H1 (cell line): ENCODE data around the gene PHC1. TPM values are rescaled to one million over a fixed set of nuclear protein-coding genes. Genes with fewer than 3 reads are reported as not detected.
A peak's percentile ranks its signal among the peaks of the same experiment; 100 is the strongest.

Experiments
- CTCF ChIA-PET: fragments of 300-600 bp; sonication (Branson Sonifier 250); formaldehyde crosslinking; loops from one replicate; lab custom pipeline; 2021; ENCODE audit not compliant: partially characterized antibody; lab: Charles Lee
- POLR2A ChIA-PET: fragments of 300-600 bp; sonication (Branson Sonifier 250); formaldehyde crosslinking; loops from one replicate; lab custom pipeline; 2021; ENCODE audit warnings: inconsistent platforms; ENCODE audit not compliant: partially characterized antibody; lab: Charles Lee
- DNase-seq, 2 experiments: peaks; one replicate each; pipeline versions ENCODE4 v3.0.0 to v3.0.0-alpha.2; 2010 to 2022; ENCODE audit warnings: low spot score in 2 of 2, low read depth in 1 of 2, mixed read lengths in 1 of 2
- FAIRE-seq: peaks from 2 replicates; lab custom pipeline; 2011; peaks lifted over from hg19 to GRCh38; lab: Jason Lieb, UNC
- H2AFZ ChIP-seq: 2 replicates; pipeline ENCODE4 v1.8.1; 2012; ENCODE audit warnings: low read length, inconsistent platforms
- H2AK5ac ChIP-seq: 2 replicates; pipeline ENCODE4 v1.6.1; 2013; ENCODE audit warnings: low read depth, low read length
- H2BK120ac ChIP-seq: replicated peaks from 2 replicates; pipeline ENCODE3; 2013; ENCODE audit warnings: low read depth, low read length, inconsistent platforms
- H2BK12ac ChIP-seq: 2 replicates; pipeline ENCODE4 v1.6.1; 2013; ENCODE audit warnings: low read depth, low read length
- H2BK15ac ChIP-seq: 2 replicates; pipeline ENCODE4 v1.6.1; 2013; ENCODE audit warnings: low read length
- H2BK20ac ChIP-seq: 2 replicates; pipeline ENCODE4 v1.6.1; 2013; ENCODE audit warnings: low read length
- H2BK5ac ChIP-seq: 2 replicates; pipeline ENCODE4 v1.6.1; 2013; ENCODE audit warnings: low read depth, low read length
- H3K14ac ChIP-seq: 2 replicates; pipeline ENCODE4 v1.6.1; 2013; ENCODE audit warnings: inconsistent platforms; ENCODE audit not compliant: insufficient read length
- H3K18ac ChIP-seq: 2 replicates; pipeline ENCODE4 v1.6.1; 2013; ENCODE audit warnings: low read length; ENCODE audit errors: extremely low read depth
- H3K23ac ChIP-seq: 2 replicates; pipeline ENCODE4 v1.6.1; 2013; ENCODE audit warnings: inconsistent platforms; ENCODE audit not compliant: insufficient read length
- H3K23me2 ChIP-seq: 2 replicates; pipeline ENCODE4 v1.6.1; 2013; ENCODE audit warnings: low read depth, low read length
- H3K27ac ChIP-seq: 2 replicates; pipeline ENCODE4 v1.6.1; 2011; ENCODE audit warnings: low read depth, low read length, inconsistent platforms
- H3K27me3 ChIP-seq, 4 experiments: replicated peaks in 1 of 4; 1 replicate in 1 of 4; 2 replicates in 3 of 4; pipeline versions ENCODE4 v1.6.1 to v1.8.1; 2011 to 2013; ENCODE audit warnings: low read length in 3 of 4, mild to moderate bottlenecking in 3 of 4, inconsistent platforms in 2 of 4, mixed read lengths in 2 of 4, moderate library complexity in 1 of 4; ENCODE audit not compliant: control insufficient read depth in 3 of 4, insufficient read depth in 3 of 4; ENCODE audit errors: extremely low read depth in 1 of 4
- H3K36me3 ChIP-seq, 4 experiments: 2 replicates each; pipeline versions ENCODE4 v1.6.1 to v1.8.1; 2011 to 2013; ENCODE audit warnings: mild to moderate bottlenecking in 4 of 4, low read length in 3 of 4, moderate library complexity in 2 of 4, control low read depth in 1 of 4, inconsistent platforms in 1 of 4; ENCODE audit not compliant: insufficient read depth in 4 of 4, control insufficient read depth in 2 of 4
- H3K4ac ChIP-seq: replicated peaks from 2 replicates; pipeline ENCODE3; 2013; ENCODE audit warnings: low read length, low read depth, mixed read lengths, inconsistent platforms; ENCODE audit not compliant: insufficient read length
- H3K4me1 ChIP-seq, 4 experiments: replicated peaks in 1 of 4; 1 replicate in 1 of 4; 2 replicates in 3 of 4; pipeline versions ENCODE4 v1.6.1 to v1.8.1; 2011 to 2013; ENCODE audit warnings: low read length in 3 of 4, inconsistent platforms in 2 of 4, mixed read lengths in 1 of 4; ENCODE audit not compliant: insufficient read depth in 4 of 4, control insufficient read depth in 3 of 4
- H3K4me2 ChIP-seq, 2 experiments: 2 replicates each; pipeline versions ENCODE4 v1.6.1 to v1.8.1; 2011 to 2013; ENCODE audit warnings: low read depth in 2 of 2, low read length in 2 of 2, control low read depth in 1 of 2, inconsistent platforms in 1 of 2, mild to moderate bottlenecking in 1 of 2; ENCODE audit not compliant: insufficient read depth in 1 of 2
- H3K4me3 ChIP-seq, 4 experiments: fragments of 200-600, 300-600 bp in 1 of 4; sonication (generic), shearing (Covaris generic), sonication (Bioruptor Twin) in 1 of 4; 2 replicates each; pipeline versions ENCODE4 v1.5.1 to v1.8.1; 2011 to 2016; ENCODE audit warnings: low read length in 4 of 4, low read depth in 3 of 4, control low read depth in 2 of 4, inconsistent platforms in 2 of 4, mild to moderate bottlenecking in 2 of 4, mixed read lengths in 1 of 4, moderate library complexity in 1 of 4; ENCODE audit not compliant: insufficient read depth in 2 of 4; ENCODE audit errors: extremely low read depth in 1 of 4
- H3K56ac ChIP-seq: replicated peaks from 2 replicates; pipeline ENCODE3; 2013; ENCODE audit warnings: low read depth, mild to moderate bottlenecking, mixed read lengths, low read length, inconsistent platforms; ENCODE audit not compliant: insufficient read length
- H3K79me1 ChIP-seq: 2 replicates; pipeline ENCODE4 v1.6.1; 2013; ENCODE audit warnings: low read depth, low read length, control low read depth
- H3K79me2 ChIP-seq, 2 experiments: 2 replicates each; pipeline versions ENCODE4 v1.6.1 to v1.8.1; 2012 to 2013; ENCODE audit warnings: low read length in 2 of 2, mild to moderate bottlenecking in 2 of 2, inconsistent platforms in 1 of 2; ENCODE audit not compliant: insufficient read depth in 2 of 2, control insufficient read depth in 1 of 2
- H3K9ac ChIP-seq, 4 experiments: replicated peaks in 1 of 4; 1 replicate in 1 of 4; 2 replicates in 3 of 4; pipeline versions ENCODE4 v1.6.1 to v1.8.1; 2011 to 2013; ENCODE audit warnings: low read depth in 3 of 4, low read length in 3 of 4, control low read depth in 2 of 4, mild to moderate bottlenecking in 2 of 4, moderate library complexity in 2 of 4, inconsistent platforms in 1 of 4; ENCODE audit errors: extremely low read depth in 1 of 4
- H3K9me3 ChIP-seq, 2 experiments: 2 replicates each; pipeline versions ENCODE4 v1.6.1 to v1.8.1; 2012 to 2013; ENCODE audit warnings: mild to moderate bottlenecking in 2 of 2, moderate library complexity in 2 of 2, control low read depth in 1 of 2, inconsistent platforms in 1 of 2, low read depth in 1 of 2, low read length in 1 of 2, mixed read lengths in 1 of 2; ENCODE audit not compliant: insufficient read depth in 2 of 2
- H4K20me1 ChIP-seq, 2 experiments: replicated peaks in 1 of 2; 2 replicates each; pipeline versions ENCODE3 to v1.8.1; 2011 to 2013; ENCODE audit warnings: inconsistent platforms in 2 of 2, low read length in 2 of 2, mild to moderate bottlenecking in 1 of 2; ENCODE audit not compliant: insufficient read depth in 2 of 2, control insufficient read depth in 1 of 2
- H4K5ac ChIP-seq: 2 replicates; pipeline ENCODE4 v1.6.1; 2013; ENCODE audit warnings: low read length, low read depth, mixed read lengths, inconsistent platforms; ENCODE audit not compliant: insufficient read length
- H4K8ac ChIP-seq: 2 replicates; pipeline ENCODE4 v1.8.0; 2013; ENCODE audit warnings: mild to moderate bottlenecking, moderate library complexity, low read length, inconsistent platforms; ENCODE audit not compliant: insufficient read depth; ENCODE audit errors: extremely low read depth
- H4K91ac ChIP-seq: replicated peaks from 2 replicates; pipeline ENCODE3; 2013; ENCODE audit warnings: low read length, mixed read lengths, inconsistent platforms; ENCODE audit not compliant: insufficient read length
- GABPA ChIP-seq: IDR thresholded peaks from 2 replicates; pipeline ENCODE4 v1.6.1; 2011; ENCODE audit warnings: mild to moderate bottlenecking, low read length, moderate library complexity, borderline replicate concordance; ENCODE audit not compliant: insufficient read depth
- KDM1A ChIP-seq: fragments of 200-600, 300-600 bp; sonication (generic); IDR thresholded peaks from 2 replicates; pipeline ENCODE4 v1.7.1; 2016; ENCODE audit warnings: mild to moderate bottlenecking, low read length, borderline replicate concordance
- POLR2AphosphoS5 ChIP-seq: IDR thresholded peaks from 2 replicates; pipeline ENCODE4 v1.6.1; 2011; ENCODE audit warnings: low read depth, low read length
- RAD21 ChIP-seq, 2 experiments: IDR thresholded peaks in 1 of 2; conservative IDR thresholded peaks in 1 of 2; 2 replicates each; pipeline ENCODE4 v1.6.1; 2011; ENCODE audit warnings: low read depth in 2 of 2, low read length in 2 of 2, improper control_type of control experiment in 1 of 2, inconsistent platforms in 1 of 2, mild to moderate bottlenecking in 1 of 2, moderate library complexity in 1 of 2
- SAP30 ChIP-seq: fragments of 300-600 bp; sonication (generic); IDR thresholded peaks from 2 replicates; pipeline ENCODE4 v1.7.1; 2012; ENCODE audit warnings: low read length, moderate library complexity, mild to moderate bottlenecking, inconsistent platforms; ENCODE audit not compliant: insufficient read depth, insufficient replicate concordance
- SIN3A ChIP-seq, 2 experiments: IDR thresholded peaks in 1 of 2; conservative IDR thresholded peaks in 1 of 2; 2 replicates each; pipeline ENCODE4 v1.6.1; 2011 to 2012; ENCODE audit warnings: low read length in 2 of 2, improper control_type of control experiment in 1 of 2, low read depth in 1 of 2, mild to moderate bottlenecking in 1 of 2
- TAF1 ChIP-seq: IDR thresholded peaks from 2 replicates; pipeline ENCODE4 v1.6.1; 2011; ENCODE audit warnings: mild to moderate bottlenecking, low read depth, low read length
- TAF7 ChIP-seq: optimal IDR thresholded peaks from 2 replicates; pipeline ENCODE3; 2011; ENCODE audit warnings: low read depth, mild to moderate bottlenecking, inconsistent platforms, low read length, moderate library complexity, borderline replicate concordance
- WGBS, 2 experiments: shearing (Covaris generic) in 1 of 2; methylation state at CpG; one replicate each; pipeline versions ENCODE4 v1.1.6 to v1.1.7; 2013 to 2015; ENCODE audit warnings: low lambda C conversion rate in 2 of 2, mixed read lengths in 2 of 2, inconsistent platforms in 1 of 2, low coverage in 1 of 2, missing lambda C conversion rate in 1 of 2; ENCODE audit not compliant: insufficient replicate concordance in 2 of 2, insufficient coverage in 1 of 2, insufficient read length in 1 of 2; ENCODE audit errors: extremely low coverage in 1 of 2, missing lambda C conversion rate in 1 of 2; 5-methylcytosine and 5-hydroxymethylcytosine counted together
- polyA plus RNA-seq, 7 experiments: library from polyadenylated mRNA; depleted of rRNA in 3 of 7; stranded (reverse) in 5 of 7; unstranded in 2 of 7; fragments of >200 nt in 5 of 7; fragments of 200-250 nt in 2 of 7; gene quantifications; 1 replicate in 5 of 7; 2 replicates in 1 of 7; 4 replicates in 1 of 7; pipeline versions ENCODE4 v1.2.1 to v1.2.3, GENCODE V29; 2011 to 2013; ENCODE audit warnings: missing spikeins in 2 of 7, mixed read lengths in 2 of 7
- total RNA-seq: library from RNA; stranded (reverse); fragmentation: NEBNext Ultra II Directional; extraction: Animal tissue kit (Norgen Biotek cat#: 25700); gene quantifications from 2 replicates; pipeline ENCODE4 v1.2.1, GENCODE V29; 2021

Gene PHC1
- total and polyA plus RNA-seq, 2 of the 8 experiments (the other 6 are each of a cell fraction or from before 2014, with no cell fraction given): 934 to 1,655 TPM

GRCh38 chr12:8912914-8913313 is 1.4 kb upstream of the PHC1 start:
- Histone ChIP-seq H2BK12ac (no peak overlapping the region; the same call in 1 of the 2 replicates), H2BK20ac (no peak overlapping the region), H2AK5ac (no peak overlapping the region), H2BK15ac (no peak overlapping the region), H4K91ac (no peak overlapping the region), H3K14ac (no peak overlapping the region), H4K20me1 (peaks cover 7 to 10% of the 10 kb centered on the region in 2 experiments), H2AFZ (no peak overlapping the region), H3K27me3 (no peaks in the 10 kb centered on the region), H3K4ac (peak overlapping the region; percentile 73), H3K4me3 (peak overlapping the region; percentile 40 to 99 (median 74)), H2BK120ac (peak overlapping the region; percentile 91), H3K79me1 (no peaks in the 10 kb centered on the region), H3K56ac (peak overlapping the region; percentile 87), H4K5ac (peak overlapping the region; percentile 100), H3K9me3 (no peaks in the 10 kb centered on the region), H3K18ac (peak overlapping the region; percentile 98; the same call in 1 of the 2 replicates), H3K23ac (no peak overlapping the region), H2BK5ac (peak overlapping the region; percentile 76; the same call in 1 of the 2 replicates), H3K9ac (peak overlapping the region; percentile 8 to 79 (median 56); a peak in 6 of 7 replicates), H3K79me2 (peaks cover 27 to 36% of the 10 kb centered on the region in 2 experiments), H3K36me3 (peaks cover 0 to 21% (median 3%) of the 10 kb centered on the region in 4 experiments; a peak in 3 of 8 replicates), H3K27ac (peak overlapping the region; percentile 89; the same call in 1 of the 2 replicates), H3K23me2 (peaks cover 9% of the 10 kb centered on the region), H3K4me1 (peaks cover 0 to 37% (median 11%) of the 10 kb centered on the region in 4 experiments; a peak in 5 of 7 replicates), H4K8ac (no peak overlapping the region), H3K4me2 (peak overlapping the region; percentile 78 to 92)
- FAIRE-seq (peak; percentile 87), DNase-seq (no peak)
- ChIA-PET CTCF (interaction anchor here (0.8 to 1.9 kb wide), 10 partner anchors 12 to 215 kb away, joined by 3 to 9 read pairs (median 4); partner anchors contain the start of gene RIMKLB), POLR2A (interaction anchor here (0.7 to 18.7 kb wide), 22 partner anchors 8 to 232 kb away, joined by 3 to 438 read pairs (median 6); partner anchors contain the start of genes A2ML1 and M6PR)
- WGBS, 2 experiments: 3% methylated on average over 9 of the region's 9 CpGs; no CpG with 5 or more reads in 1 of the 2 experiments
- TF ChIP-seq SIN3A (conservative IDR thresholded peaks at IDR 0.05 in 1 of 2, IDR thresholded peaks at IDR 0.05 in 1 of 2; ENCODE audit: low read depth in 1 of 2, low read length in 2 of 2) (peak; percentile 92 to 97; a peak in 3 of 4 replicates), TAF1 (peak; percentile 66; the same call in 1 of the 2 replicates), GABPA (no peak), TAF7 (peak; percentile 91), POLR2AphosphoS5 (peak; percentile 54), RAD21 (IDR thresholded peaks at IDR 0.05 in 1 of 2, conservative IDR thresholded peaks at IDR 0.05 in 1 of 2; ENCODE audit: low read depth in 2 of 2, low read length in 2 of 2) (0 out of 4 replicates have a peak, but pooled peaks of 1 of the 2 experiments have one; percentile 8), SAP30 (peak; percentile 59), KDM1A (no peak)
